SK-MEL-5 (cell line): ENCODE data around the gene STOML1. TPM values are rescaled to one million over a fixed set of nuclear protein-coding genes. Genes with fewer than 3 reads are reported as not detected.
A peak's percentile ranks its signal among the peaks of the same experiment; 100 is the strongest.

Source experiments
- DNase-seq: peaks from one replicate; pipeline ENCODE4 v3.0.0-alpha.2; 2016; ENCODE audit warnings: low read depth, low spot score
- in situ Hi-C: cut with HindIII; loops from 2 replicates; pipeline ENCODE4 v1.10.0; 2016; ENCODE audit warnings: low sequenced_read_pairs, high pct_unique_total_duplicates, low pct_unique_long_range_greater_than_20kb
- total RNA-seq: library from RNA; depleted of rRNA; stranded (reverse); fragments of >200 nt; shearing (Covaris generic); gene quantifications from 2 replicates; pipeline ENCODE4 v1.2.3, GENCODE V29; 2014

The STOML1 gene
- total RNA-seq, 1 experiment from 2014 or later, result 7.8 TPM

DNA sequence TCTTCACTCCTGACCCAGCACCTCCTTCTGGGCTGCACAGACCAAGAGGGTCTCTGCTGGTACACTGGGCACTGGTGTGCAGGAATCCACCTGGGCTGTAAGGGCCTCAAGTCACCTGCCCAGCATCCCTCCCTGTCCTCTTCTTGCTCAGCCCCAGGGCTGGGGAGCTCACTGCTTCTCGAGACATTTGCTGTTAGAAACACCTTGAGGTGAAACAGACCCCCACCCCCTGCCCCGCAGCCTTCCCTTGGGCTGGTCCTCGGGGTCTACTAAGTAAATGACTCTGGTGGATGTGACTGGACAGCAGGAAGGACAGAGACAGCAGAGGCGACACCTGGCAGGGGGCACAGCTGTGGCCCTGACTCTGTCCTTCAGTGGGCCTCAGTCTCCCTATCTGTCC, 36.8 kb downstream of the STOML1 start:
- in situ Hi-C loops, result no loop called here
- no peak for DNase-seq

DNA sequence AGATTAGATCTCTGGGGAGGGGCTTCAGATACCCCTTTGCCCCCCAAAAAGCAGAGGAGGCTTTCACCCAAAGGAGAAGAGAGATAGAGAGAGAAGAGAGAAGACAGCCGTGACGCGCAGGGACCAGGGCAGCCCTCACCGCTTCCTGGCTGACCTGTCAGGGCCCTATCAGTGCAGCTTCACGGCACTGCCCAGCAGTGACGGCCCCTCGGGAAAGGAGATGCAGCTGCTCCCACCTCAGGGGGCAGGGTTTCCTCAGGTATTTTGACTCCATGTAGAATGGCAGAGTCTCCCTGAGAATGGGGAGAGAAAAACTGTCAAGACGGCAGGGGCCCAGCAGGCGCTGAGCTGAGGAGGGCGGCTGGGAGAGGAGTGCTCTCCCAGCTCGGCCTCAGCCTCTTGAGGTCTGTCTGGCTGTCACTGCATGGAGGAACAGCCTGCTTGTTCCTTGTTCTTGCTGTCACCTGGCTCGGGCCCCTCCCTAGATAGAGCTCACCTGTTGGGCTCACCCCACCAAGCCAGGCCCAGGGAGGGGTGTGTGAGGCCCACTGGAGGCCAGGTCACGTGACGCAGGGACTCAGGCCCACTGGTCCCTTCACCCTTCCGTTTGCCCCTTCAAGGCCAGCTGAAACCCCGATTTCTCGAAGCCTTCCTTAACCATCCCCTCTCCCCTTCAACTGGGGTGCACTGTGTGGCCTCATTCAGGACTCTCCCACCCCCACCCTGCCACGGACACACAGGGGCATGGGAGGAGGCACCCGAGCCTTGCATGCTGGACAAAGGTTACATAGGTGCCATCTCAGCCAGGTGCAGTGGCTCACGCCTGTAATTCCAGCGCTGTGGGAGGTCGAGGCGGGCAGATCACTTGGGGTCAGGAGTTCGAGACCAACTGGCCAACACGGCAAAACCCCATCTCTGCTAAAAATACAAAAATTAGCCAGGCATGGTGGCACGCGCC, 37.6 kb downstream of the STOML1 start:
- DNase-seq, result no peak
- in situ Hi-C loops, result no loop called here

DNA sequence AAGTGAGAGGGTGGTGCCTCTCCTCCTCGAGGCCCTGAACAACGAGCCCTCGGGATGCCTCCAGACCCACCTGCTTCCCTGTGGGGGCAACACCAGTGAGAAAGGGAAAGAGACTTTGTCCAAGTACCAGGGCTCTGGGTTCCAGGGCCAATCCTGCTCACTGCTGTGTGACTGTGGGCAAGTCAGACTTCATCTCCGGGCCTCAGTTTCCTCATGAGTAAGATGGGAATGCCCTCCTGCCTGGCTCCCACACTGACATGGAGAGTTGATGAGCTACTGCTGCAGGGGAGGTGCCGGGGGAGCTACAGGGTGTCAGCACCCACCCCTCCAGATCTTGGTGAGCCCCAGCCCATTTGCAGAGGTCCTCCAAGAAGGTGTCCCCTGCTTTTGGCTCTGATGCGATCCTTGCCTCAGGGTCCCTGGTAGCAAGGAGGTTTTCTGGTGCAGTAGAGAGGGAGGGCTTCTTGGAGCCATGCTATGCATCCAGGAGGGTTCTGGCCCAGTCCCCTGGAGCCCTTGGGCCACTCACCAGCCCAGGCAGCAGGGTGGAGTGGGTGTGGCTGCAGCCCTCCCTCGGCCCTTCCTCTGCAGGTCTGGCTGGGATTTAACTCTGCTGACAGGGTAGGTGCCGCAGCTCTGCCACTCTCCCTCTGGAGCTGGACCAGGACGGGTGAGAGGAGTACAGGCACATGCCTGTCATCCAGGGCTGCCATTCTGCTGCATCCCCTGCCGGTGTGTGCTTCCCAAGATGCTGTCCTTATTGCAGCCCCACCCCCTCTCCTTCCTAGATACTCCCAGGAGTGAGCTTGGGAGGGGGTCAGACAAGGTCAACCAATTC, 39.0 kb downstream of the STOML1 start:
- in situ Hi-C loops, result no loop called here
- no peak for DNase-seq

DNA sequence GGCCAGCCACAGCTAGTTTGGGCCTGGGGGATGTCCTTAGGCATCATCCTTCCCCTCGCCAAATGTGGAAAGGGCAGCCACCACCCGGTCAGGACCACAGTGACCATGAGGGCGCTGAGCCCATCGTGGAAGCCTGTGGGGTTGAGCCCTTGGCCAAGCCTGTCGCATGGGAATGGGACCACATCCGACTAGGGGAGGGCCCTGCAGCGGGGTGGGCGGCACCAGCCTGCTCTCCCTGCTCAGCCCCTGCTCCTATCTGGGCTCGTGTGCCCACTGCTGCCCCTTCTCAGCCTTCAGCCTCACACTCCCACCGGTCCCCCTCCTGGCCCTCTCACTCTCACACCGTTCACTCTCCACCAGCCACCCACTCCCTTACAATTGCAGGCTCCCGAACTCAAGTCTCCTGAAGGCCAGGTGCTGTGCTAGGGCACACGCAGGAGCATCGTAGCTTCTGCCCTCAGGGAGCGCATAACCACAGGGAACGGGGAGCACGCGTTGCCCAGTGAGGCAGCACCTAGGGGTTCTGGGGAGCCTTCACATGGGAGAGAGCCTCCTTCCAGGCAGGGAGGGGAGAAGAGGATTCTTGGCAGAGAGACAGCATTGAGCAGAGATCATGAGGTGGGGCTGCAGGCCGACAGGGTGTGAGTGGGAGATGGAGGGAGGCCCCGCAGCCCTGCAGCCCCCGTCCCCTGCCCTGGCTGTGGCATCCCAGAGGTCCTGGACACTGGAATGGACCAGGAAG, 39.8 kb downstream of the STOML1 start:
- in situ Hi-C loops, result no loop called here

DNA sequence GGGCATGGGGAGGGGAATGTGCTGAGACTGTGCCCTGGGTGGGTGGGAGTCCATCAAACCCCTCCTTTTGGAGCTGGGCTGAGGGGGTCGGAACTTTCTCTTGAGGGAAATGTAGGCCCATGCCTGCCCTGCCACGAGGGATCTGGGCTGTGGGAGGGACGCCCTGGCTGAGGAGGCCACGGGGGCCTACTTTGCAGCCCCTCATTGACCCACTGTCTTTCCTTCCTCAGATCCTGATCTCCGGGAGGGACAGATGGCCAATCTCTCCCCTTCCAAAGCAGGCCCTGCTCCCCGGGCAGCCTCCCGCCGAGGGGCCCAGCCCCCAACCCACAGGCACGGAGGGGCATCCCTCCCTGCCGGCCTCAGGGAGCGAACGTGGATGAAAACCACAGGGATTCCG, 40.5 kb downstream of the STOML1 start:
- DNase-seq, result no peak
- in situ Hi-C loops, result no loop called here

More for the DNA sequence above, 39.8 kb downstream of the STOML1 start:
- DNase-seq, result no peak

DNA sequence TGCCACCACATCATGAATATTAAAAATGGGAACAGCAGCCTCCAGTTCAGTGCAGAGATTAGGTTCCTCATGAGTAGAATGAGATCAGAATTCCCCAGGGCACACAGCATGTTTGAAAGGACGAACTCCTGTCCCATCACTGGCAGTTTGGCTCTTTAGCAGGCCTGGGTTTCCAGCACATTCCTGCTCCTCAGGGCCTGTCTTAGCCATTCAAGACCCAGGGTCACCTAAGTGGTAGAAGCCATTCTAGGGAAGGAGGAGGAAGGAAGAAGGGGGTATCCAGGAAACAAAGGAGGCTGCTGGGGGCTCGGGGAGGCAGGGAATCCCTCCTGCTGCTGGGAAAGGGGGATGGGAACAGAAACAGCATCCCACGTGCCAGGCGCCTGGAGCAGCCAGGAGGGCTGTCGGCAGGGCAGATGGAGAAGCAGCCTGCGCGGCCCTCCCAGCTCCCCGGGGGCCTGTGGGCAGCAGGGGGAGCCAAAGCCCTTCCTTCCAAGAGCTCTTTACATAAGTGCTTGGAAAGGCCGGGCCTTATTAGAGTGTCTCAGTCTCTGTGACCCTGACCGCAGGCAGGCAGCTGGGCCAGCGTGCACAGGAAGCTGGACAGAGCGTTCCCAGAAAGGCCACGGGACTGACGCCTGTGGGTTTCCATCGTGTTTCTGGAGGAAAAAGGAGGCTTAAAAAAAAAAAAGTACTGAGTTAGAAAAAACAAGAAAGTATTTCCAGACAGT, 41.1 kb downstream of the STOML1 start:
- DNase-seq, result peak; percentile 95
- in situ Hi-C loops, result no loop called here

DNA sequence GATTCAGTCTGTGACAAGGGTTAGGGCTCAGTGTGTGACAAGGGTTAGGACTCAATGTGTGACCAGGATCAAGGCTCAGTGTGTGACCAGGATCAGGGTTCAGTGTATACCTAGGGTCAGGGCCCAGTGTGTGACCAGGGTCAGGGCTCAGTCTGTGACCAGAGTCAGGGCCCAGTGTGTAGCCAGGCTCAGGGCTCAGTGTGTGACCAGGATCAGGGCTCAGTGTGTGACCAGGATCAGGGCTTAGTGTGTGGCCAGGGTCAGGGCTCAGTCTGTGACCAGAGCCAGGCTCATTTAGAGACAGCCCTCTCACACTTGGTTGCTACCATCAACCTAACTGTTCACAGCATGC, 41.6 kb downstream of the STOML1 start:
- in situ Hi-C loops, result no loop called here
- DNase-seq, result no peak

DNA sequence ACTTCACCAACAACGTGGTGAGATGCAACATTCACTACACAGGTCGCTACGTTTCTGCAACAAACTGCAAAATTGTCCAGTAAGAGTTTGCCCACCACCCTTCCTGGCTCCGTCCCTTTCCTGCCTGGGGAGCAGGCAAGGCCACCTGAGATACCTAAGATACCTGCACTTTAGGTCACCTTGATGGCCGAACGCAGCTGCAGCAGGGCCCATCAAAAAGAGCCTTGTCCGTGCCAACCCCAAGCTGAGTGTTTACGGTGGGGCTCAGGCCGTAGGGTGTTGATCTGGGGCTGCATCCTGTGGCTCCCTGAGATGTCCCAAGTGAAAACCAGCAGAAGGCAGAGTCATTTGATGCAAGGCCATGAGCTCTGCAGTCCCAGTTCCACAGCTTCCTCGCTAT, 42.6 kb downstream of the STOML1 start:
- in situ Hi-C loops, result no loop called here
- DNase-seq, result no peak

DNA sequence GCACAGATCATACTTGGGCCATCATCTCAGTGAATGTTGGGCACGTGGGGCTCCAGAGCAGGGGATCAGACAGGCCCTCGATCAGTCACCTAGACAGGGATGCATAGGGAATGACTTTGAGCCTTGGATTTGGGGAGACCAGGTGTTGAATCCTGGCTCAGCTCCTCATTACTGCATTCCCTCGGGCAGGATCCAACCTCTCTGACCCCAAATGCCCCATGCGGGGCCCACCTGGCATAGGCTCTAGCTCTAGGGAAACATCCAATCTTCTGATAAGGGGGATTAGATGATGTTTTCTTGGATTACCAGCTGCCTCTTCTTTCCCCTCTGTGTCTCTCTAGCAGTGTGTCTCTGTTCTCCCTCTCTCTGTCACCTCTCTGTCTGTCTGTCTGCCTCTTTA, 43.1 kb downstream of the STOML1 start:
- in situ Hi-C loops, result no loop called here
- DNase-seq, result no peak

DNA sequence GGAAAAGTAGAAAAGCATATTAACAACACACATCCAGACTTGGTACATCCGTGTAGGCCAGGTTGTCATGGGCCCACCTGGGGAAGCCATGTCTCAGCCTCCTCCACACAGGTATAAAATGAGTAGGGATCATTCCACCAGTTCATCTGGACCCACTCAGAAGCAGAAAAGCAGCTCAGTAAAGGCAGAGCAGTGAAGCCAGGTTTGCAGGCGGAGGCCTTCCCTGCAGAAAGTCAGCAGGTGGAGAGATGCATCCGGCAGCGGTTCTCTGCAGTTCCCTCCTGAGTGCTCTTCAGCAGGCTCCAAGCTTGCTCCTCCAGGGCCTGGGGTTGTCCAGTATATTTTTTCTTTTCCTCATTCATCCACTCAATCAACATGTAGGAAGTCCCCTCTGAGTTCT, 43.7 kb downstream of the STOML1 start:
- in situ Hi-C loops, result no loop called here
- no peak for DNase-seq

DNA sequence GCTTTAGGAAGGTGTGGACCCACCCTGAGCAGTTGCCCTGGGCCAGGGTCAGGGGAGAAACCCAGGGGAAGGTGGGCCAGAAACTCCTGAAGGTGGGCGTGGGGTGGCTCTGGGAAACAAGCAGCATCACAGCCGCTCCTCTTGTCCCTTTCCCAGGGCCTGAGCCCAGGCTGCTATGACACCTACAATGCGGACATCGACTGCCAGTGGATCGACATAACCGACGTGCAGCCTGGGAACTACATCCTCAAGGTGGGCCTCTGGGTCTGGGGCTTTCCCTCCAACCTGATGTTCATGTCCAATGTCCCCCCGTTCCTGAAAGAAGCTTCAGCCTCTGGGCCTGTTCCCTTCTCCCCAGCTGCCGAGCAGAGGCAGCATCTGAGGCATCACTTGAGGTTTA, 44.4 kb downstream of the STOML1 start:
- no peak for DNase-seq
- in situ Hi-C loops, result no loop called here

DNA sequence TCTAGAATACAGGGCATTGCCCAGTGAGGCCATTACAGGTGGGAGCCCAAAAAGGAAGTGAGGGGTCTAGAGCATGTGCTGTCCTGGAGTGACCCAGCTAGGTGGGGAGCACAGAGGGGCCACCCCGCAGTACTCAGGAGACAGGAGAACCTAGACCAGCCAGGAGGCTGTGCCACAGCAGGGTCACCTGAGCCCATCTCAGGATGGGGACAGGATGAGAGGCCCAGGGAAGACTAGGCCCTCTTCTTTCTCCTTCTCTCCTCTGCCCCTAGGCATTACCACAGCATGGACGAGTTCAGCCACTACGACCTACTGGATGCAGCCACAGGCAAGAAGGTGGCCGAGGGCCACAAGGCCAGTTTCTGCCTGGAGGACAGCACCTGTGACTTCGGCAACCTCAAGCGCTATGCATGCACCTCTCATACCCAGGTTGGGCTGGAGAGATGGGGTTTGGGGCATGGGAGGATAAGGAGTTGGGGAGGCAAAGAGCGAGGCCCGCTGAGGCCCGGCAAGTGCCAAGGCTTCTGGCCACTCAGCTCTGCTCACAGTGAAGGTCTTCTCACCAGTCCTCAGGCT, 45.2 kb downstream of the STOML1 start:
- in situ Hi-C loops, result no loop called here
- DNase-seq, result no peak

DNA sequence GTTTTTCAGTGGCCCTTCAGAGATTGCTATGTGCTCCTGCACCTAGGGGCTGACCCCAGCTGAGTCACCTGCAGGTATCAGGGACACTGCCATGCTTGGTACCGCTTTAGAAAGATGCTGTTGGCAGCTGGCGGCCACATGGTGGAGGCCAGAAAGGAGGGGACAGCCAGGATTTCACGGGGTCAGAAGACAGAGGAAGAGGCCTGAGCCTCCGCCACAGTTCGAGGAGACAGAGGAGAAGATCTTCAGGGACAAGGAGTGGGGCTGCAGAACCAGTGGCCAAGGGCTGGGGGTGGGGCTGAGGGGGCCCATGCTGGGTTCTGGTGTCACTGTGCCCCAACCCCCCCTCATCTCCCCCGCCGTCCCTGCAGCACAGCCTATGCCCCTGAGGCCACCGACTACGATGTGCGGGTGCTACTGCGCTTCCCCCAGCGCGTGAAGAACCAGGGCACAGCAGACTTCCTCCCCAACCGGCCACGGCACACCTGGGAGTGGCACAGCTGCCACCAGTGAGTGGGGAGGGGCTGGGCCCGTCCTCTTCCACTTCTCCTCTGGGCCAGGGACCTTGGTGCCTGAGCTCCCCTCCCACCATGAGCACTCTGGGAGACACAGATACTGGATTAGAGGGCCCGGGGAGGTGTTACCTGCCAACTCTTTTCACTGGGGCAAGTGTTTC, 45.9 kb downstream of the STOML1 start:
- in situ Hi-C loops, result no loop called here
- no peak for DNase-seq

DNA sequence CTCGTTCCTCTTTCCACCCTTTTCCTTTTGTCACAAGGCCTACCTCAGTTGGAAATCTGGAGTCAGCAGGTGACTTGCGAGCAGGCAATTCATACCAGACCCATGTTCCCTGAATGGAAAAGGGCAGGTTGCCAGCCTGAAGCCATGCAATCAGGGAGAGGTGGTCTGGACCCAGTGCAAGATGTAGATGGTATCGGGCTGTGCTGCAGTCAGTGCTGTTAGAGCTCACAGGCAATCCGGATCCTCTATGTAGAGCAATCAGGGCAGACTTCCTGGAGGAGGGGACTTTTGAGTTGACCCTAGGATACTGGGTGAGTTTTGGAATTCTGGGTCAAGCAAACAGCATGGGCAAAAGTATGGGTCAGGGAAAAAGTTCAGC, 47.0 kb downstream of the STOML1 start:
- DNase-seq, result no peak

DNA sequence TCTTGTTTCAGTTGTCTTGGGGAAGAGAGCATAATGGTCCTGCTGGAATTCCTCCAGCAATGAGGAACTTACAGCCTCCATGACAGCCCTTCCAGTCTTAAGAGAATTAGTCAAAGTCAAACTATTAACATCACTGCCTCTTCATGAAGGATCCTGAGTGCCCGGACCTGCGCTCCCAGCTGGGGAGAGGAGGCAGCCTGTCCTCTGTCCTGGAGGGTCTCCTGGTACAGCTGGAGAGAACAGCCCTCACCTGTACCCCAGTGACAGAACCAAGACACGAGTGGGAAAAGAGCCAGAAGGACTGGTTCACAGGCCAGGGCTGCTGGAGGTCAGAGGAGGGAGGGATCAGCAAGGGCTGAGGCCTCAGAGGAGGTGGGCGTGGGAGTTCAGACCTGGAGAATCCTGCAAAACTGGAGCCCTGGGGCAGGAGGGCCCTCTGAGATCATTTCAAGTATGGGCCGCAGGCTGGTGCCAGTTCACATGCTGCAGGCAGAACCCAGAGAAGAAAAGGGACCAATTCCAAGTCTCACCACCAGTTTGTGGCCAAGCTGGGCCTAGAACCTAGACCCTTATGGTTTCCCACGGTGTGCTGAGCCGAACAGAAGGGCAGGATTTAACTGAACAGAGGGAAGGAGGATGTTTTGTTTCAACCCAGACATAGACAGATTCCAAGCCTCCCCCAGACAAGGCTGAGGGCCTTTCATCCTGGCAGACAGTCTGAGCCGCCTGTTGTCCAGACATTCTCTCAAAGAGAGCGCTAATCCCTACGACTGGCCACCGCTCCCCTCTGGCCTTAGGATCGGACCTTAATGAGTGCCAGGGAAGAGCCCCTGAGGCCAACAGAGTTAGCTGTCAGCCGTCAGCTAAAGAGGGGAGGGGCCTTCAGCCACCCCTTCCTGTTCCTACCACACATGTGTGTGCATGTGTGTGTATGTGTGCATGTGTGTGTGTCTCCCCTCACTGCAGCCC, 47.6 kb downstream of the STOML1 start:
- in situ Hi-C loops, result no loop called here
- no peak for DNase-seq

More for the DNA sequence above, 47.0 kb downstream of the STOML1 start:
- in situ Hi-C loops, result no loop called here
